GM04504 (cell line): Measurements from ENCODE around the gene SMAD7.
A peak's percentile ranks its signal among the peaks of the same experiment; 100 is the strongest.

Experiments
- DNase-seq: peaks from one replicate; pipeline ENCODE4 v3.0.0-alpha.2; 2012; ENCODE audit warnings: low read depth

Gene SMAD7

DNA sequence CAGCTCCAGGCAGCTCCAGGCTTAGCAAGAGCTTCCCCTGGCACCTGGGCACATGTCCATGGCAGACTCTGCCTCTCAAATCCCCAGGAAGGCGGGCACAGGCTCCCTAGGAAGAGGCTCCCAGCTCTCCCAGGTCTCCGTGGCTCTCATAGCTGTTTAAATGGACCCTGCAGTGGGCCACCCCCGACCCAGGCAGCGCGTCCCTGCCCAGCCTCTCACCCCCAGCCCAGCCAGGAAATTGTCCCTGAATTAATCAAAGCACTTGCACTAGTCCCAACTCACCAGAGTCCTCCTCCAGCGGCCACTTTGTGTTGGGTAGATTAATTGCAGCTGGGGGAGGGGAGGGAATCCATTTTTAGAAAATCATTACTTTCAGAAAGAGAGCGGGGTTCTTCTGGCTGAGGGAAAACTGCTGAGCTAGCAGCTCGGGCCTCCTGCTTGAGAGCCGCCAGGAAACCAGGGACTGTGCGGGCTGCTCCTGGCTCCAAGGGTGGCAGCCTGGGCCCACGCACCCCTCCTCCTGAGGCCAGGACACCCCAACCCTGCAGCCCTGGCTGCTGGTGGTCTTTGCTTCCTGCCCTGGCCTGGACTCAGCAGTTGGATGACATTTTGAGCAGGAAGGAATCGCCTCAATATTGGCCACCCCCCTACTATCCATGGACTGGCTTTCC is 36.0 kb downstream of the SMAD7 start:
- no peak for DNase-seq

DNA sequence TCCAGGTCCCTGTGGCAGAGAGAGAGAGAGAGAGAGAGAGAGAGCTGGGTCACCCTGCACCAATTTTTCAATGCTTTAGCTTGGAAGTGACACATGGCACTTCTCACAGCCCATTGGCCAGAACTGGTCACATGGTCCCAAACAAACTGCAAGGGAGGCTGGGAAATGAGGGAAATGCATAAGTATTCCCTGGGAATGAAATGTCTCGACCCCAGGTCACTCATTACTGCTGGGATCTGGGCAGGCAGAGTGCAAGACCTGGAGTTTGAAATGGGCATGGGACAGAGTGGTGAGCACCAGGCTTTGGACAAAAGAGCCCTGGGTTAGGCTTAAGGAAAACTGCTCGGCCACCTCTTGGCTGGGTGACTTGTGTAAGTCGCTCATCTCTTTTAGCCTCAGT is 37.0 kb downstream of the SMAD7 start:
- DNase-seq = no peak

DNA sequence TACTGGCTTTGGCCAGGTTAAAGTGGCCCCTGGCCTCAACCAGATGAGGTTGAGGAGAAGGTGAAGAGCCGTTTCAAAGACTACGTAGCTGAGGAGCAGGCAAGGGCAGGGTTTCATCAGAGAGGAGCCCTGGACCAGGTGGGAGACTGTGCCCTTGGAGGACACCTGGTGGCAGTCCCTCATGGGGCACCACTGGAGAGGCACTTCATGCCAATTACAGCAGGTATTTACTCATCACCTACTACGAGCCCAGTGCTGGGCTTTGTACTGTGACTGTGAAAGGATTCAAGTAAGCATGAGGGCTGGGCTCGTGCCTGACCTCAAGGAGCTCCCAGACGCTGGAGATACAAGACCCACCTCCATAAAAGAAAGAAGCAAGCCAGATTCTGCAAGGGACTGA is 37.6 kb downstream of the SMAD7 start:
- DNase-seq = no peak

DNA sequence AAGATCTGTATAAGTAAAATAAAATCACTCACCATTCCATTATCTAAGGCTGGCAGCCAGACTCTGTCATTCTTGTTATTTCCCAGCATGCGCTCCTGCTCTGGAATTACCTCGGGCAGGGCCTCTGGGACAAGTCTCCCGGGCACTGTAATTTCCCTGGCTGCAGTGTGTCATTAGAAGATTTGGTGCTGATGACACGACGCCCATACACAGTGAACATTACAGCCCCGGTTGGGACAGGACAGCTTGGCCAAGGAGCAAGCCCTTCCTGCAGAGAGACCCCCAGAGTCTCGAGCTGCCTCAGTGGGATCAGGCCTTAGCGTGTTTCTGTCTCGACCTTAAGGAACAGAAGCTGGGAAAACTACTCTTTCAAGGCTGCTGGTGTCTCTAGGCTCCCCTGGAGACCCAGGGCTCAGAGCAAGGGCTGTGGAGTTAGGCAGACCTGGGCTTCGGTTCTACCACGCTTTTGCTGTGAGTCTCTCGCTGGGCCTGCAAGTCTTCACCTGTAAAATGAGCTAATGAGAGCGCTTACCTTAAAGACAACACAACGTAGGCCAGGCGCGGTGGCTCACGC is 39.7 kb downstream of the SMAD7 start:
- no peak for DNase-seq

DNA sequence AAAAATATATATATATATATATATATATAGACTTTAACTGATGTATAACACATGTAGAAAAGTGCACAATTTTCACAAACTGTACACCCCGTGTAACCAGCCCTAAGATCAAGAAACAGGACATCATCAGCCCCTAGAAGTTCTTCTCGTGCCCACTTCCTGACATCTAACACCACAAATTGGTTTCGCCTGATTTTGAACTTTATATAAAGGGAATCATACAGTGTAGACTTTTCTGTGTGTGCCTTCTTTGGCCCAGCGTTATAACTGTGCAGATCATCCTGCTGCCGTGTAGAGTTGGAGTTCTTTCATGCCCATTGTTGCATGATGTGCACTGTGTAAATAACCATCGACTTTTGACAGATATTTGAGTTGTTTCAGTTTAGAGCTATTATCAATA is 41.0 kb downstream of the SMAD7 start:
- DNase-seq = no peak

DNA sequence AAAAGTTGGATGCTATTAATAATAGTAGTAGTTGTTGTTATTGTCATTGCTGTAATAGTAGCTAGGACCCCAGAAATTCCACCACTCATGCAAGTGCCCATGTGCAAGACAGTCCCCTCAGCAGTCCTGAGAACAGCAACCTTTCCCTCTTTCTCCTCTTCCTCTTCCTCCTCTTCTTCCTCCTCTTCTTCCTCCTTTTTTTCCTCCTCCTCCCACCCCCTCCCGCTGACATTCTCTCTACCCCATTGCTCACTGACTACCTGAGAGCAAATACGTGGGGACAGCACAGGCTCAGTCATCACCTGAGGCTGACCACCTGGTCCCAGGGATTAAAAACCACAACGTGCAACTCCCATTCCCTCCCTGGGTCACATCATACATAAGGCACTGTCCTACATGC is 41.8 kb downstream of the SMAD7 start:
- DNase-seq = no peak

DNA sequence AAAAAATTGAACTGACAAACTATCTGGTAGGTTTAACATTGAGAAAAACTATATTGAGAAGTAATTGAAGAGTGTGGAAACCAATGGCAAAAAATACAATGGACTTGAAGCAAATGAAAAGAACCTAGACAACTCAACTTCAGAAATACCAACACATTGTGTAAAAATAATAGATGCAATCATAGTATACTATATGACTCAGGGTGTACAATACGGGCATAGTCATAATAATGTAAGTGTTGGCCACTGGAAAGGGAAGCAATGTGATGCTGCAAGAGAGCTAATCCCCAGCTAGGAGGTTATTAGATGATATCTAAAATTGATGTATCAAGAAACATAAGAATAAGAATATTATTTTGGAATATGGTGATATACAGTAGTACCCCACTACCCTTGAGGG is 45.3 kb downstream of the SMAD7 start:
- no peak for DNase-seq

DNA sequence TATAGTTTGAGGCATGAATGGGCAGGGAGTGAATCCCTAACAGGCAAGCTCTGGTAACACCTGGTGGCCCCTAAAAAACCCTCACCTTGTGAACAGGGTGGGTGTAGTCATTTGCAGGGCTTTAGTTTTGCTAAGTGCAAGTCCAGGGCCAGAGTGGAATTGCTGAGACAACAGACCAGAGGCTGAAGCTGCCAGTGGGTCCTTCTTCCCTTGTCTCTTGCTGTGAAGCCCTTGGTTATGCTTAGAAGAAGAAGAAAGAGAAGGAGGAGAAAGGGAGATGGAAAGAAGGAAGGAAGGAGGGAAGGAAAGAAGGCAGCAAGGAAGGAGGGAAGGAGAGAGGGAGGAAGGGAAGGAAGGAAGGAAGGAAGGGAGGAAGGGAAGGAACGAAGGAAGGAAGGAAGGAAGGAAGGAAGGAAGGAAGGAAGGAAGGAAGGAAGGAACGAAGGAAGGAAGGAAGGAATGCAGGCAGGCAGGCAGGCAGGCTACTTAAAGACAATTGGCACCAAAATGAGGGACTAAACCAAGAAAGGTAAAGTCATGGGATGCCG is 45.8 kb downstream of the SMAD7 start:
- DNase-seq = no peak

DNA sequence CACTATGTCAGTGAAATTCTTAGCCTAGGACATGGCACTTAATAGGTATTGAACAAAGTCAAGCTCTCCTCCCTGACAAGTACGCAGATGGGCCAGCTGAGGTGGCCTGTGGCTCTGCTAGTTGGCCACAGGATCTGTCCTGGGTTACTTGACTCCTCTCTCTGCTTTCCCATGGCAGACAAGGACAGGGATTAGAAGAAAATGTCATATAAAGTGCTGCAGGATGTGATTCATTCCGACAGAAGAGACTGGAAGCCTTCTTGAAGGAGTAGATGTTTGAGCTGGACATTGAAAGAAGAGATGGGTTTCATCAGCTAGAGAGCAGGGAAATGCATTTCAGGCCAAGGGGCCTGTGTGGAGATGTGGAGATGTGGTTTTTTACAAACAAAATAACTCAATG is 46.7 kb downstream of the SMAD7 start:
- no peak for DNase-seq

DNA sequence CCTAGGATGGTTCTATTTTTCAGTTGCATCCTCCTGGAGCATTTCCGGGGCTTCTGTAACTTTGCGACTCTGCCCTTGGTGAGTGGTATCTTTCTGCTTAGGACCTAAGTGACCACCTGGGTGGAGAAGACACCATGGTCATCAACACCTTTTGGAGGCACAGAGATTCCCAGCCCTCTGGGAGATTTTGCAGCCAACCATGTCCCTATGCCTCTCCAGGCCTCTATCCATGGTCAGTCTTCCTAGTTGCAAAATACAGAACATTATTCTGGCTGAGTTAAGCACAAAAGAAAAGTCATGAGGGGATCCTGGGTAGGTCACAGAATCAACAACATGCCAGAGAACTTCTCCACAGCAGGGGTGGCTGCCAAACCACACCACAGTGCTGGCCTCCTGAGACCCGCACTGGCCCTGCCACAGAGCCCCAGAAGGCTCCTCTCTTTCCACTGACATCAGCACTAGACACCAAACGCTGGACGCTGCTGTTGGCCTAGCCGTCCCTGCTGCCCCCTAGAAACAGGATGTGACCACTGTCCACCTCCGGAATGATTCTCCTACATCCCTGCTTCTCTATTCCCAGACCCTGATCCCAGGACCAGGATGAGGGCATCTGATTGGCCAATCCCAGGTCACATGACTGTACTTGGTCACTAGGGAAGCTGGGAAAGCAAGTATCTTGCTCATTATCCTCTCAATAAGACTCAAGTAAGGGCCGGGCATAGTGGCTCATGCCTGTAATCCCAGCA is 47.7 kb downstream of the SMAD7 start:
- DNase-seq = no peak

DNA sequence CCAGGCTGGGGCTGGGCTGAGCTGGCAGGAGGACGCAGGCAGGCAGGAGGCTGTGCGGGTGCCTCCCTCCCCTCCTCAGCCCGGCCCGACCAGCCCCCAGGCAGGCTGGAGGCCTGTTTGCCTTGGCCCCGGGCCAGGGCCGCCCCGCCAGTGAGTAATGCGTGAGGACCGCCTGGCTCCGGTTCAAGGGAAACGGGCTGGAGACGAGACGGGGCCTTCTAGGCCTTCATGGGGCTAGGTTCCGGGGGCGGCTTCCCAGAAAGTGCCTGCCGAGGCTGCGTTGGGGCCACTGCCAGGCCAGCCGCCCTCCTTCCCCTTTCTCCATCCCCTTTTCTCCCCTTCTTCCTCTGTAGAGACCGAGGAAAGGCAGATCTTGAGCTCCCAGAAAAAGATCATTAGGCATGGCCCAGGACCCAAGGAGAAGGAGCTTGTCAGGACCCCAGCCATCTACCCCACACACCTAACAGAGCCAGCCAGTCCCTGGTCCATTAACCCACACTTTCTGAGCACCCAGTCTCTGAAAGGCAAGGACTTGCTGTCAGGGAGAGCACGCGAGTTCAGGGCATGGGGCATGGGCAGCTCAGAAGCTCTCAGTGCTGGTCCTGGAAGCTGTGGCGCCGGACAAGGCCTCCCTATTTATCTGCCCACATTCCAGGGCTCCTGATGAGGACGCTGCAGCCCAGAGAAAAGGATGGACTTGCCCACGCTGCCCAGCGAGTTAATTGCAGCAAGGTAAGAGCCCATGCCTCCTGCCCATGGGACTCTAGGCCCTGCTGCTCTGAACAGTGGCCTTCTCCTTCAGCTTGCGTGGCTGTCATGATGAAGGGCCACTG is 48.5 kb downstream of the SMAD7 start:
- DNase-seq = peak; percentile 74

DNA sequence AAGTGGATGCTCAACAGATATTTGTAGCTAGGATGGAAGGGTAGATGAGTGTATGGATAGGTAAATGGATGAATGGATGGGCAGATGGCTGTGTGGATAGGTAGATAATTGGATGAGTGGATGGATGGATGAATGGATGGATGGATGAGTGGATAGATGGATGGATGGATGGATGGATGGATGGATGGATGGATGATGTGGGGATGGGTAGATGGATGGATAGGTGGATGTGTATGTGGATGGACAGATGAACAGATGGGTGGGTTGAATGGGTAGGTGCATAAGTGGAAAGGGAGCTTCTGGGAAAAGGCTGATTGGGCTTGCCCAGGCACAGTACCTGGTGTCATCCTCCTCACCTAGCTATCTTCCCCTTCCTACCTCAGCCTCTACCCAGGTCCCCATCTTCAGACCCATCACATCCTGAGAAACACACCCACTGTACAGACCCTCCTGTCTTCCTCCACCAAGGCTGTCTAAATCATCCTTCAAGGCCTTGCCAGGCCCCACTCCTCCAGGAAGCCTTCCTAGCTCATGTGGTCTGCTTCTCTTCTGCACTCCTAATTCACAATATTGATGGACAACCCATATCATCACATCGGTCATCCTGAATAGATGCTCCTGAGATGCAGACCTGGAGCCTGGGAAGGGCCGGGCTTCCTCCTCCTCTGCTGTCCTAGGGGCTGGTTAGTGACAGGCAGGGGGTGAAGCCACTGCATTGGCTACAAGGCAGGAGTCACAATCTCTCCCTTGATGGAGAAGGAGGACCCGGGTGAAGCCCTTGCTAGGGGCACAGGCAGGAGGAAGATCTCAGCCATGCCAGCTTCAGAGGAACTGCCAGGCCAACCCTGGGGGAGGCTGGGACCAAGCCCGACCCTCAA is 49.4 kb downstream of the SMAD7 start:
- no peak for DNase-seq

DNA sequence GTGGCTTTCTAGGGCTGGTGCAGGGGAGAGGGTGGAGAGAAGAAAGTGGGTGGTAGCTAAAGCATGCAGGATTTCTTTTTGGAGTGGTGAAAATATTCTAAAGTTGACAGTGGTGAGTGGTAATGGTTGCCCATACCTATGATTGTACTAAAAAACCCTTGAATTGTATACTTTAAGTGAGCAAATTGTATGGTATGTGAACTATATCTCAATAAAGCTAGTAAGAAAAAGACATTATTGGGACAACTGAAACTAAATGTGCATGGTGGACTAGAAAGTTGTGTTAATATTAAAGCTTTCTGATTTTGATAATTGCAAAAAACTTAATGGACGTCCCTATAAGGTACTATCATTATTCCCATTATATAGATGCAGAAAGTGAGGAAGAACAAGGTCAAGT is 50.3 kb downstream of the SMAD7 start:
- no peak for DNase-seq

DNA sequence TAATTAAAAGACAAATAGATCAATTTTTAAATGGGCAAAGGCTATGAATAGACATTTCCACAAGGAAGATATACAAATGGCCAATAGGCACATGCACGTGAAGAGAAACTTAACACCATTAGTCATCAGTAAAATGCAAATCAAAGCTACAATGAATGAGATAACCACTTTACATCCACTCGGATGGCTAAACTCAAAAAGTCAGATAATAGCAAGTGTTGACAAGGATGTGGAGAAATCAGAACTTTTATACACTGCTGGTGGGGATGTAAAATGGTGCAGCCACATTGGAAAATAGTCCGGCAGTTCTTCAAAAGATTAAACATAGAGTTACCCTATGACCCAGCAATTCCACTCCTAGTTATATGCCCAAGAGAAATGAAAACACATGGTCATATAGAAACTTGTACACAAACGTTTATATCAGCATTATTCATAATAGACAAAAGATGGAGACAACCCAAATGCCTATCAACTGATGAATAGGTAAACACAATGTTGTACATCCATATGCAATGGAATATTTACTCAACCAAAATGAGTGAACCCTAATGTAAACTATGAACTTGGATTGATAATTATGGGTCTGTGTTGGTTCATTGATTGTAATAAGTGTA is 51.1 kb downstream of the SMAD7 start:
- DNase-seq = no peak

DNA sequence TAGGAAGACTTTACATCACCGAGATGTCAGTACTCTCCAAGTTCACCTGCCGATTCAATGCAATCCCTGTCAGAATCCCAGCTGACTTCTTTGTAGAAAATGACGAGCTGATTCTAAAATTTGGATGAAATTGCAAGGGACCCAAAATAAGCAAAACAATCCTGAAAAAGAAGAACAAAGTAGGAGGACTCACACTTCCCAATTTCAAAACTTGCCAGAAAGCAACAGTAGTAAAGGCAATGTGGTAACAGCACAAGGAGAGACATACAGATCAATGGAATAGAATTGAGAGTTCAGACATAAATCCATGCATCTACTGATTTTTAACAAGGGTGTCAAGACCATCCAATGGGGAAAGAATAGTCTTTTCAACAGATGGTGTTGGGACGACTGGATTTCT is 52.2 kb downstream of the SMAD7 start:
- DNase-seq = no peak

DNA sequence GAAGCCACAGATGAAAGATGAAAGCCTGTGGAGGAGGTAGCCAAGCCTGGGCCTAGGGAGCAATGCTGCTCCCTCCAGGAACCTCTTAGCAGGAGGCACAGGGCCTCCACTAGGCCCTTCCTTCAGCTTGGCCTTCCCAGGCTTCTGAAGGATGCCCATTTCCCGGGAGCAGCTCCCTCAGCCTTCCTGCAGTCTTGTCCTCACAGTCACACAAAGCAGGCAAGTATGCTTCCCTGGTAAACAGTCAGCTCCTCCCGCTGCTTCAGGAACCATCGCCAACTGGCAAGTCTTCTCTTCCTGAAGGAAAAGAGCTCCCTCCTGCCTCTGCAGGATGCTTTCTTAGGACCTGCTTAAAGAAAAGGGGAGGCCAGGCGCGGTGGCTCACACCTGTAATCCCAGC is 53.2 kb downstream of the SMAD7 start:
- no peak for DNase-seq

DNA sequence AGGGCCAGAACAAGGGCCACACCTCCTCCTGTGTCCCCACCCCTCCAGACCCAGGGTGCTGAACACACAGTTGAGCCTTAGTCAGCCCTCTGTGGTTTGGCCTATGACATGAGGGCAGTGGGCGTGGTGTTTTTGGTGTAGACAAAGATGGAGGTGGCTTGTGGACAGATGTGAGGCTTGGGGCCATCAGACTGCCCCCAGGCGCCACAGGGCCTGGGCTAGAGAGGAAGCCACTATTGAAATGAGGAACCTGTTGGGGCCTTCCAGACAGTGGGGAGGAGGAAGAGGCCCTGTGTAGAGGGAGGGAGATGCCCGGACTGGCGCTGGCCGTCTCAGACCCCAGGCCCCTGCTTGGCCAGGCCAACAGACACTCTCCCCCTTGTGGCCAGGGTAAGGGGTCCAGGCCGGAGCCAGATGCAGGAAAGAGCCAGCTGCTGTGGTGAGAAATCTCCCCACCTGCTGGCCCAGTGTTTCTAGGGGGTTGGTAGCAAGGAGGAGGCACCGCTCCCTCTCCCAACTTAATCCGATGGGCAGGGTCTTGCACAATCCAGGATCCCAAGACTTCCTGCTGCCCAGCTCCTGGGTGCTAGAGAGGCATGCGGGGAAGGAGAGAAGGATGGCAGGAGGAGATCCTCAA is 53.8 kb downstream of the SMAD7 start:
- no peak for DNase-seq

DNA sequence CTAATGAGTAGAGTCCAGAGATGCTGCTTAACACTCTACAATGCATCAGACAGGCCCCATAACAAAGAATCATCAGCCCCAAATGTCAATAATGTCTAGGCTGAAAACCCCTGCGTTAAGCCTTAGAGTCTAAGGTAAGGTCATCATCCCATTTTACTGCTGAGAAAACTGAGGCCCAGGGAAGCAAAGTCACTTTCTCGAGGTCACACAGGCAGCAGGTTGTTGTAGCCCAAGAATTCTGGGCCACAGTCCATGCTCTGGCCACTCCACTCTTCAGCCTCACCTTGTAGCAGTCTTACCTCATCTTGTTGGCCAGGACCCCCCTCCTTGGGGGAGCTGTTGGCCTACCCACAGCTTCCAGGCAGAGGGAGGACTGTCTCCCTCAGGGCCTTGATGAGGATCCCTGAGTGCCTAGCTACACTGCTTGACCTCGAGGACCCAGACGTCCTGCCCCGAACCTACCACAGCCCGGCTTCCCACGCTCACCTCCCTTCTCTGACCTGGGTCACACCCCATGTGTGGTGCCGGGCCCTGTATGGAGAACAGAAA is 54.4 kb downstream of the SMAD7 start:
- DNase-seq = no peak

DNA sequence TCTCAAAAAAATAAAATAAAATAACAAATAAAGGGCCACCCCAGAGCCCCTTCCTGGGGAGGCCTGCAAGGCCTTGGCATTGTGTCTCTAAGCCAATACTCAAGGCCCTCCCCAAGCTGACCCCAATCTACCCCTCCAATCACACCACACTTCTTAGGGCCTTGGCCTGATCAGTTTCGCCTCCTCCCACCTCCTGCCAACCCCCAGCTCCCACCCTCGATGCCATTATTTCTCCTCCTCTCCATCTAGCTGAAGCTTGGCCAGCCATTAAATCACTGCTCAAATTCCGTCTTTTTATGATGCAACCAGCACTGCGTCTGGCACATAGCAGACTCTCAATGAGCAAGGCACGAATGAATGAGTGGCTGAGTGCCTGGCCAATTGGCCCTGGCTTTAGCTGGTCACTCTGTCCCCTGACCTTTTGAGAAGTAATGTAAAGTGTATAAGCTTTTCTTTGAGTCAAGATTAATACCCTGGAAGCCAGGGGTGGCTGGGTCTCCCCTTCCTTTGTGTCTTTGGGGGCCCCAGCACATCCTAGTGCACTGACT is 55.9 kb downstream of the SMAD7 start:
- no peak for DNase-seq
